Adrenal gland (tissue), 5 donors: ENCODE data around the gene RGL1.

Experiments used
- POLR2A ChIP-seq, 2 donors: fragments of 450-650 bp; IDR thresholded peaks; one replicate each; pipeline ENCODE4 v1.6.1; 2017; ENCODE audit warnings: antibody characterized with exemption in 2 of 2, mild to moderate bottlenecking in 2 of 2, moderate library complexity in 1 of 2
- TF ChIP-seq, protein P1 (sequence below), 6 experiments: fragments of 450-650 bp in 4 of 6; fragments of 200-600 bp in 2 of 6; sonication (generic) in 1 of 6; IDR thresholded peaks; 1 replicate in 5 of 6; 2 replicates in 1 of 6; pipeline versions ENCODE4 v1.5.1 to v1.8.0; 2016 to 2021; ENCODE audit warnings: antibody characterized with exemption in 6 of 6, mild to moderate bottlenecking in 2 of 6, moderate library complexity in 1 of 6
- donor health status: DM: no; HTN: no; CAD: no.

GRCh38 chr1:183880531-183881243 lies 75.8 kb downstream of the RGL1 start:
- TF ChIP-seq, protein P1, sequence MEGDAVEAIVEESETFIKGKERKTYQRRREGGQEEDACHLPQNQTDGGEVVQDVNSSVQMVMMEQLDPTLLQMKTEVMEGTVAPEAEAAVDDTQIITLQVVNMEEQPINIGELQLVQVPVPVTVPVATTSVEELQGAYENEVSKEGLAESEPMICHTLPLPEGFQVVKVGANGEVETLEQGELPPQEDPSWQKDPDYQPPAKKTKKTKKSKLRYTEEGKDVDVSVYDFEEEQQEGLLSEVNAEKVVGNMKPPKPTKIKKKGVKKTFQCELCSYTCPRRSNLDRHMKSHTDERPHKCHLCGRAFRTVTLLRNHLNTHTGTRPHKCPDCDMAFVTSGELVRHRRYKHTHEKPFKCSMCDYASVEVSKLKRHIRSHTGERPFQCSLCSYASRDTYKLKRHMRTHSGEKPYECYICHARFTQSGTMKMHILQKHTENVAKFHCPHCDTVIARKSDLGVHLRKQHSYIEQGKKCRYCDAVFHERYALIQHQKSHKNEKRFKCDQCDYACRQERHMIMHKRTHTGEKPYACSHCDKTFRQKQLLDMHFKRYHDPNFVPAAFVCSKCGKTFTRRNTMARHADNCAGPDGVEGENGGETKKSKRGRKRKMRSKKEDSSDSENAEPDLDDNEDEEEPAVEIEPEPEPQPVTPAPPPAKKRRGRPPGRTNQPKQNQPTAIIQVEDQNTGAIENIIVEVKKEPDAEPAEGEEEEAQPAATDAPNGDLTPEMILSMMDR (IDR thresholded peaks at IDR 0.05): no peak
- no peak for TF ChIP-seq POLR2A (IDR thresholded peaks at IDR 0.05)
